HEK293 (cell line): ENCODE results near the gene TIMM50.

Source experiments
- EGR2 ChIP-seq: fragments of 450-650 bp; formaldehyde crosslinking; IDR thresholded peaks from 2 replicates; pipeline ENCODE4 v1.5.1; 2016; ENCODE audit warnings: low read depth, missing biosample characterization, missing genetic modification characterization
- HOXA7 ChIP-seq: sonication (generic); formaldehyde crosslinking; IDR thresholded peaks from 2 replicates; pipeline ENCODE4 v1.8.1; 2022; ENCODE audit warnings: missing genetic modification reagents, borderline replicate concordance
- MEIS1 ChIP-seq: sonication (generic); formaldehyde crosslinking; IDR thresholded peaks from 2 replicates; pipeline ENCODE4 v1.8.1; 2022; ENCODE audit warnings: missing genetic modification reagents, mild to moderate bottlenecking, borderline replicate concordance
- RBAK ChIP-seq: fragments of 450-650 bp; formaldehyde crosslinking; IDR thresholded peaks from 2 replicates; pipeline ENCODE4 v1.5.1; 2016; ENCODE audit warnings: missing biosample characterization, missing genetic modification characterization
- SCRT1 ChIP-seq: fragments of 450-650 bp; formaldehyde crosslinking; IDR thresholded peaks from 2 replicates; pipeline ENCODE4 v1.5.1; 2016; ENCODE audit warnings: missing biosample characterization, missing genetic modification characterization, borderline replicate concordance
- TRIM28 ChIP-seq: IDR thresholded peaks from 2 replicates; pipeline ENCODE4 v1.6.1; 2011; ENCODE audit warnings: low read length, control low read depth, borderline replicate concordance
- ZBTB17 ChIP-seq: fragments of 450-650 bp; formaldehyde crosslinking; IDR thresholded peaks from 2 replicates; pipeline ENCODE4 v1.5.1; 2016; ENCODE audit warnings: missing biosample characterization, missing genetic modification characterization
- ZFHX2 ChIP-seq: fragments of 450-650 bp; formaldehyde crosslinking; conservative IDR thresholded peaks from 2 replicates; pipeline ENCODE4 v1.5.1; 2016; ENCODE audit warnings: missing biosample characterization, missing genetic modification characterization
- ZFP3 ChIP-seq: fragments of 450-650 bp; formaldehyde crosslinking; IDR thresholded peaks from 2 replicates; pipeline ENCODE4 v1.5.1; 2016; ENCODE audit warnings: low read depth, missing biosample characterization, missing genetic modification characterization
- ZNF10 ChIP-seq: fragments of 450-650 bp; formaldehyde crosslinking; IDR thresholded peaks from 2 replicates; pipeline ENCODE4 v1.5.1; 2017; ENCODE audit warnings: missing biosample characterization, missing genetic modification characterization
- ZNF114 ChIP-seq: fragments of 450-650 bp; formaldehyde crosslinking; IDR thresholded peaks from 2 replicates; pipeline ENCODE4 v1.5.0; 2017; ENCODE audit warnings: missing biosample characterization, missing genetic modification characterization
- ZNF155 ChIP-seq: fragments of 450-650 bp; formaldehyde crosslinking; IDR thresholded peaks from 2 replicates; pipeline ENCODE4 v1.5.1; 2016; ENCODE audit warnings: missing biosample characterization, missing genetic modification characterization
- ZNF248 ChIP-seq: fragments of 450-650 bp; formaldehyde crosslinking; IDR thresholded peaks from 2 replicates; pipeline ENCODE4 v1.5.1; 2017; ENCODE audit warnings: missing biosample characterization, missing genetic modification characterization
- ZNF433 ChIP-seq: fragments of 450-650 bp; formaldehyde crosslinking; IDR thresholded peaks from 2 replicates; pipeline ENCODE4 v1.5.1; 2016; ENCODE audit warnings: missing biosample characterization, missing genetic modification characterization, low read depth
- ZNF48 ChIP-seq: fragments of 450-650 bp; formaldehyde crosslinking; IDR thresholded peaks from 2 replicates; pipeline ENCODE4 v1.5.1; 2016; ENCODE audit warnings: missing biosample characterization, missing genetic modification characterization
- ZNF501 ChIP-seq: fragments of 450-650 bp; formaldehyde crosslinking; IDR thresholded peaks from 2 replicates; pipeline ENCODE4 v1.5.1; 2016; ENCODE audit warnings: missing biosample characterization, missing genetic modification characterization
- ZNF600 ChIP-seq: fragments of 450-650 bp; formaldehyde crosslinking; IDR thresholded peaks from 2 replicates; pipeline ENCODE4 v1.5.1; 2016; ENCODE audit warnings: missing biosample characterization, missing genetic modification characterization
- ZNF768 ChIP-seq: fragments of 450-650 bp; formaldehyde crosslinking; IDR thresholded peaks from 2 replicates; pipeline ENCODE4 v1.5.1; 2018; ENCODE audit warnings: missing biosample characterization, mild to moderate bottlenecking, missing genetic modification characterization
- TF ChIP-seq, protein P1 (sequence below): fragments of 450-650 bp; formaldehyde crosslinking; IDR thresholded peaks from 2 replicates; pipeline ENCODE4 v1.5.1; 2017; ENCODE audit warnings: missing biosample characterization, missing genetic modification characterization
- TF ChIP-seq, protein P2 (sequence below): fragments of 450-650 bp; formaldehyde crosslinking; IDR thresholded peaks from 2 replicates; pipeline ENCODE4 v1.5.1; 2017; ENCODE audit warnings: missing biosample characterization, missing genetic modification characterization
- TF ChIP-seq, protein P3 (sequence below): fragments of 450-650 bp; formaldehyde crosslinking; IDR thresholded peaks from 2 replicates; pipeline ENCODE4 v1.5.1; 2016; ENCODE audit warnings: missing biosample characterization, missing genetic modification characterization
- TF ChIP-seq, protein P4 (sequence below): fragments of 450-650 bp; formaldehyde crosslinking; IDR thresholded peaks from 2 replicates; pipeline ENCODE4 v1.5.0; 2017; ENCODE audit warnings: missing biosample characterization, missing genetic modification characterization, borderline replicate concordance
- TF ChIP-seq, protein P5 (sequence below): fragments of 450-650 bp; formaldehyde crosslinking; IDR thresholded peaks from 2 replicates; pipeline ENCODE4 v1.5.1; 2017; ENCODE audit warnings: missing biosample characterization, mild to moderate bottlenecking, missing genetic modification characterization, moderate library complexity
- TF ChIP-seq, protein P6 (sequence below): sonication (generic); formaldehyde crosslinking; IDR thresholded peaks from 2 replicates; pipeline ENCODE4 v1.8.1; 2022; ENCODE audit warnings: mild to moderate bottlenecking, moderate library complexity, missing genetic modification reagents

TIMM50 gene

DNA sequence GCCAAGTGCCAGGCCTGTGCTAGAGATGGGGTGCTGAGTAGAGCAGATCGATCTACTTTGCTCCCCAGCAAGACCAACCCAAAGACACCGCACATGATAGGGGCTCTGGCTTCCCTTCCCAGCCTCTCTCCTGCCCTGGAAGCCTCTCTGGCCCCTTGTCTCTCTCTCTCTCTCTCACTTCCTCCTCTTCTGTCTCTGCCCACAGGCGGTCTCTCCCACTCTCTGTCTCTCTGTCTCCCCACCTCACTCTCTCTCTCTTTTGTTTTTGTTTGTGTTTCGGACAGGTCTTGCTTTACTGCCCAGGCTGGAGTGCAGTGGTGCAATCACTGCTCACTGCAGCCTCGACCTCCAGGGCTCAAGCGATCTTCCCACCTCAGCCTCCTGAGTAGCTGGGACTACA, 35.6 kb downstream of the TIMM50 start (continued):
- TF ChIP-seq, protein P1, sequence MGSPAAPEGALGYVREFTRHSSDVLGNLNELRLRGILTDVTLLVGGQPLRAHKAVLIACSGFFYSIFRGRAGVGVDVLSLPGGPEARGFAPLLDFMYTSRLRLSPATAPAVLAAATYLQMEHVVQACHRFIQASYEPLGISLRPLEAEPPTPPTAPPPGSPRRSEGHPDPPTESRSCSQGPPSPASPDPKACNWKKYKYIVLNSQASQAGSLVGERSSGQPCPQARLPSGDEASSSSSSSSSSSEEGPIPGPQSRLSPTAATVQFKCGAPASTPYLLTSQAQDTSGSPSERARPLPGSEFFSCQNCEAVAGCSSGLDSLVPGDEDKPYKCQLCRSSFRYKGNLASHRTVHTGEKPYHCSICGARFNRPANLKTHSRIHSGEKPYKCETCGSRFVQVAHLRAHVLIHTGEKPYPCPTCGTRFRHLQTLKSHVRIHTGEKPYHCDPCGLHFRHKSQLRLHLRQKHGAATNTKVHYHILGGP (tag by site-specific recombination): no peak; the same call in 1 of the 2 replicates
- TF ChIP-seq ZBTB17 (tag by site-specific recombination): 0 out of 2 replicates have a peak, but pooled peaks have one; percentile 27
- TF ChIP-seq SCRT1: 0 out of 2 replicates have a peak, but pooled peaks have one; percentile 24
- TF ChIP-seq ZNF433 (tag by site-specific recombination): no peak
- TF ChIP-seq ZNF155 (tag by site-specific recombination): no peak
- TF ChIP-seq ZNF114: no peak
- no peak for TF ChIP-seq RBAK
- TF ChIP-seq ZFHX2: peak; percentile 68
- TF ChIP-seq, protein P2, sequence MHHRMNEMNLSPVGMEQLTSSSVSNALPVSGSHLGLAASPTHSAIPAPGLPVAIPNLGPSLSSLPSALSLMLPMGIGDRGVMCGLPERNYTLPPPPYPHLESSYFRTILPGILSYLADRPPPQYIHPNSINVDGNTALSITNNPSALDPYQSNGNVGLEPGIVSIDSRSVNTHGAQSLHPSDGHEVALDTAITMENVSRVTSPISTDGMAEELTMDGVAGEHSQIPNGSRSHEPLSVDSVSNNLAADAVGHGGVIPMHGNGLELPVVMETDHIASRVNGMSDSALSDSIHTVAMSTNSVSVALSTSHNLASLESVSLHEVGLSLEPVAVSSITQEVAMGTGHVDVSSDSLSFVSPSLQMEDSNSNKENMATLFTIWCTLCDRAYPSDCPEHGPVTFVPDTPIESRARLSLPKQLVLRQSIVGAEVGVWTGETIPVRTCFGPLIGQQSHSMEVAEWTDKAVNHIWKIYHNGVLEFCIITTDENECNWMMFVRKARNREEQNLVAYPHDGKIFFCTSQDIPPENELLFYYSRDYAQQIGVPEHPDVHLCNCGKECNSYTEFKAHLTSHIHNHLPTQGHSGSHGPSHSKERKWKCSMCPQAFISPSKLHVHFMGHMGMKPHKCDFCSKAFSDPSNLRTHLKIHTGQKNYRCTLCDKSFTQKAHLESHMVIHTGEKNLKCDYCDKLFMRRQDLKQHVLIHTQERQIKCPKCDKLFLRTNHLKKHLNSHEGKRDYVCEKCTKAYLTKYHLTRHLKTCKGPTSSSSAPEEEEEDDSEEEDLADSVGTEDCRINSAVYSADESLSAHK (tag by site-specific recombination): no peak
- no peak for TF ChIP-seq ZNF10 (tag by site-specific recombination)
- no peak for TF ChIP-seq ZNF600
- TF ChIP-seq ZFP3 (tag by site-specific recombination): no peak
- TF ChIP-seq ZNF768 (tag by site-specific recombination): no peak
- TF ChIP-seq, protein P3, sequence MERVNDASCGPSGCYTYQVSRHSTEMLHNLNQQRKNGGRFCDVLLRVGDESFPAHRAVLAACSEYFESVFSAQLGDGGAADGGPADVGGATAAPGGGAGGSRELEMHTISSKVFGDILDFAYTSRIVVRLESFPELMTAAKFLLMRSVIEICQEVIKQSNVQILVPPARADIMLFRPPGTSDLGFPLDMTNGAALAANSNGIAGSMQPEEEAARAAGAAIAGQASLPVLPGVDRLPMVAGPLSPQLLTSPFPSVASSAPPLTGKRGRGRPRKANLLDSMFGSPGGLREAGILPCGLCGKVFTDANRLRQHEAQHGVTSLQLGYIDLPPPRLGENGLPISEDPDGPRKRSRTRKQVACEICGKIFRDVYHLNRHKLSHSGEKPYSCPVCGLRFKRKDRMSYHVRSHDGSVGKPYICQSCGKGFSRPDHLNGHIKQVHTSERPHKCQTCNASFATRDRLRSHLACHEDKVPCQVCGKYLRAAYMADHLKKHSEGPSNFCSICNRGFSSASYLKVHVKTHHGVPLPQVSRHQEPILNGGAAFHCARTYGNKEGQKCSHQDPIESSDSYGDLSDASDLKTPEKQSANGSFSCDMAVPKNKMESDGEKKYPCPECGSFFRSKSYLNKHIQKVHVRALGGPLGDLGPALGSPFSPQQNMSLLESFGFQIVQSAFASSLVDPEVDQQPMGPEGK (tag by site-specific recombination): no peak
- no peak for TF ChIP-seq ZNF48 (tag by site-specific recombination)
- TF ChIP-seq, protein P4, sequence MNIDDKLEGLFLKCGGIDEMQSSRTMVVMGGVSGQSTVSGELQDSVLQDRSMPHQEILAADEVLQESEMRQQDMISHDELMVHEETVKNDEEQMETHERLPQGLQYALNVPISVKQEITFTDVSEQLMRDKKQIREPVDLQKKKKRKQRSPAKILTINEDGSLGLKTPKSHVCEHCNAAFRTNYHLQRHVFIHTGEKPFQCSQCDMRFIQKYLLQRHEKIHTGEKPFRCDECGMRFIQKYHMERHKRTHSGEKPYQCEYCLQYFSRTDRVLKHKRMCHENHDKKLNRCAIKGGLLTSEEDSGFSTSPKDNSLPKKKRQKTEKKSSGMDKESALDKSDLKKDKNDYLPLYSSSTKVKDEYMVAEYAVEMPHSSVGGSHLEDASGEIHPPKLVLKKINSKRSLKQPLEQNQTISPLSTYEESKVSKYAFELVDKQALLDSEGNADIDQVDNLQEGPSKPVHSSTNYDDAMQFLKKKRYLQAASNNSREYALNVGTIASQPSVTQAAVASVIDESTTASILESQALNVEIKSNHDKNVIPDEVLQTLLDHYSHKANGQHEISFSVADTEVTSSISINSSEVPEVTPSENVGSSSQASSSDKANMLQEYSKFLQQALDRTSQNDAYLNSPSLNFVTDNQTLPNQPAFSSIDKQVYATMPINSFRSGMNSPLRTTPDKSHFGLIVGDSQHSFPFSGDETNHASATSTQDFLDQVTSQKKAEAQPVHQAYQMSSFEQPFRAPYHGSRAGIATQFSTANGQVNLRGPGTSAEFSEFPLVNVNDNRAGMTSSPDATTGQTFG (tag by site-specific recombination): no peak
- TF ChIP-seq ZNF248: no peak
- peak; percentile 90 for TF ChIP-seq EGR2 (tag by site-specific recombination)
- no peak for TF ChIP-seq MEIS1 (CRISPR knock-in tag)
- TF ChIP-seq, protein P5, sequence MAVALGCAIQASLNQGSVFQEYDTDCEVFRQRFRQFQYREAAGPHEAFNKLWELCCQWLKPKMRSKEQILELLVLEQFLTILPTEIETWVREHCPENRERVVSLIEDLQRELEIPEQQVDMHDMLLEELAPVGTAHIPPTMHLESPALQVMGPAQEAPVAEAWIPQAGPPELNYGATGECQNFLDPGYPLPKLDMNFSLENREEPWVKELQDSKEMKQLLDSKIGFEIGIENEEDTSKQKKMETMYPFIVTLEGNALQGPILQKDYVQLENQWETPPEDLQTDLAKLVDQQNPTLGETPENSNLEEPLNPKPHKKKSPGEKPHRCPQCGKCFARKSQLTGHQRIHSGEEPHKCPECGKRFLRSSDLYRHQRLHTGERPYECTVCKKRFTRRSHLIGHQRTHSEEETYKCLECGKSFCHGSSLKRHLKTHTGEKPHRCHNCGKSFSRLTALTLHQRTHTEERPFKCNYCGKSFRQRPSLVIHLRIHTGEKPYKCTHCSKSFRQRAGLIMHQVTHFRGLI (tag by site-specific recombination): no peak
- no peak for TF ChIP-seq TRIM28
- no peak for TF ChIP-seq HOXA7
- TF ChIP-seq ZNF501: no peak
- TF ChIP-seq, protein P6, sequence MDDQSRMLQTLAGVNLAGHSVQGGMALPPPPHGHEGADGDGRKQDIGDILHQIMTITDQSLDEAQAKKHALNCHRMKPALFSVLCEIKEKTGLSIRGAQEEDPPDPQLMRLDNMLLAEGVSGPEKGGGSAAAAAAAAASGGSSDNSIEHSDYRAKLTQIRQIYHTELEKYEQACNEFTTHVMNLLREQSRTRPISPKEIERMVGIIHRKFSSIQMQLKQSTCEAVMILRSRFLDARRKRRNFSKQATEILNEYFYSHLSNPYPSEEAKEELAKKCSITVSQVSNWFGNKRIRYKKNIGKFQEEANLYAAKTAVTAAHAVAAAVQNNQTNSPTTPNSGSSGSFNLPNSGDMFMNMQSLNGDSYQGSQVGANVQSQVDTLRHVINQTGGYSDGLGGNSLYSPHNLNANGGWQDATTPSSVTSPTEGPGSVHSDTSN (CRISPR knock-in tag): no peak
- TF ChIP-seq, all 188 proteins: peak for 7
